GM13976 (cell line): ENCODE results near the gene RAMACL.

Source experiments
- DNase-seq: peaks from one replicate; pipeline ENCODE4 v3.0.0; 2012; ENCODE audit warnings: low spot score
- in situ Hi-C: fragments of 300-500 bp; cut with MboI; formaldehyde crosslinking; loops from one replicate; pipeline ENCODE4 v1.12.0; 2022; ENCODE audit warnings: low sequenced_read_pairs, mixed read lengths, inconsistent platforms; ENCODE audit not compliant: unreplicated experiment
- TF ChIP-seq, protein P1 (sequence below): IDR thresholded peaks from 2 replicates; pipeline ENCODE4 v1.5.1; 2012; ENCODE audit warnings: borderline replicate concordance, mild to moderate bottlenecking; ENCODE audit not compliant: insufficient read depth; ENCODE audit errors: extremely low read depth, missing control alignments, control extremely low read depth

The RAMACL gene

DNA sequence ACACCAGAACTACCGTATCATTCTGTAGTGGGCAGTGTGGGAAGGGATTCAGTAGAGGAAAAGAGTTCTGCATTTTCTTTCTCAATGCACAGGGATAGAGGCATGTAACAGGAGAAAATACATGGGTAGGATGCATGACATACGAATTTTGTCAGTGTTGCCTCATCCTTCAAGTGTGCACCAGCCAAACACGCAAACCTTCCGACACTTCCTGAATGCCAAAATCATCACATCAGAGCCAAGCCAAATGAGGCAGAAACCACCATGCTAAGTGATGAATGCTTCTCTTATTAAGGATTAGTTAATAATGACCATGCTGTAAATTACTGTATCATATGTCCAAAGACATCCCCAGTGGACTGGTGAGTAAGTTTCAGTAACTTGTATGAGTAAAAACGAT is 27.3 kb downstream of the RAMACL start:
- TF ChIP-seq, protein P1, sequence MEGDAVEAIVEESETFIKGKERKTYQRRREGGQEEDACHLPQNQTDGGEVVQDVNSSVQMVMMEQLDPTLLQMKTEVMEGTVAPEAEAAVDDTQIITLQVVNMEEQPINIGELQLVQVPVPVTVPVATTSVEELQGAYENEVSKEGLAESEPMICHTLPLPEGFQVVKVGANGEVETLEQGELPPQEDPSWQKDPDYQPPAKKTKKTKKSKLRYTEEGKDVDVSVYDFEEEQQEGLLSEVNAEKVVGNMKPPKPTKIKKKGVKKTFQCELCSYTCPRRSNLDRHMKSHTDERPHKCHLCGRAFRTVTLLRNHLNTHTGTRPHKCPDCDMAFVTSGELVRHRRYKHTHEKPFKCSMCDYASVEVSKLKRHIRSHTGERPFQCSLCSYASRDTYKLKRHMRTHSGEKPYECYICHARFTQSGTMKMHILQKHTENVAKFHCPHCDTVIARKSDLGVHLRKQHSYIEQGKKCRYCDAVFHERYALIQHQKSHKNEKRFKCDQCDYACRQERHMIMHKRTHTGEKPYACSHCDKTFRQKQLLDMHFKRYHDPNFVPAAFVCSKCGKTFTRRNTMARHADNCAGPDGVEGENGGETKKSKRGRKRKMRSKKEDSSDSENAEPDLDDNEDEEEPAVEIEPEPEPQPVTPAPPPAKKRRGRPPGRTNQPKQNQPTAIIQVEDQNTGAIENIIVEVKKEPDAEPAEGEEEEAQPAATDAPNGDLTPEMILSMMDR: no peak
- in situ Hi-C loops: no loop called here
- no peak for DNase-seq

DNA sequence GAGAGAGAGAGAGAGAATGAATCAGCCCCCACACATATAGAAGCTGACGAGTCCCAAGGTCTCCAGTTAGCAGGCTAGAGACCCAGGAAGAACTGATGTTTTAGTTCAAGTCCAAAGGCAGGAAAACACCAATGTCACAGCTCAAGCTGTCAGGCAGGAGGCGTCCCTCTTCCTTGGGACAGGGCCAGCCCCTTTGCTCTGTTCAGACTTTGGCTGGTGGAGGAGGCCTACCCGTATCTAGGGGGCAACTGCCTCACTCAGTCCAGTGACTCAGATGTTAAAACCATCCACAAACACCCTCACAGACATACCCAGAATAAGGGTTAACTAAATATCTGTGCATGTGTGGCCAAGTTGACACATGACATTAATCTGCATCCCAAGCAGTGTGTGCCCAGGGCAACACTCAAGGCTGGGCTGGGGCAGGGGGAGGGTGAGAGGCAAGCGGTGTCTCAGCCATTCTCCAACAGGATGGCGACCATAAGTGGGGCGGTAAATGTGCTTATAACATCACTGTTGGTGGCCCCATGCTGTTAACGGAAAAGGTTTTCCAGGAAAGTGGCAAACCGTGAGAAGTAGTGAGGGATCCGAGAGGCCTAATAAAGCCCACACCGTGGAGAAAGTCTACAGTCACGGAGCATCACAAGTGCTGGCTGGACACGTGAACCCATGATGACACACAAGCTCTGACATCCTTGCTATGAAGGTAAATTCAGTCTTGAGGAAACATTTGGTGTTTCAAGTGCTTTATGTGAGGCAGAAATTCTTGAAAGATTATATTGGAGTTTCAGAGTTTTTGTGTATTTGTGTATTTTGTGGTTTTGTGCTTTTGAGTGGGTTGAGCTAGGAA is 28.1 kb downstream of the RAMACL start:
- TF ChIP-seq, protein P1: no peak
- in situ Hi-C loops: no loop called here
- DNase-seq: no peak

DNA sequence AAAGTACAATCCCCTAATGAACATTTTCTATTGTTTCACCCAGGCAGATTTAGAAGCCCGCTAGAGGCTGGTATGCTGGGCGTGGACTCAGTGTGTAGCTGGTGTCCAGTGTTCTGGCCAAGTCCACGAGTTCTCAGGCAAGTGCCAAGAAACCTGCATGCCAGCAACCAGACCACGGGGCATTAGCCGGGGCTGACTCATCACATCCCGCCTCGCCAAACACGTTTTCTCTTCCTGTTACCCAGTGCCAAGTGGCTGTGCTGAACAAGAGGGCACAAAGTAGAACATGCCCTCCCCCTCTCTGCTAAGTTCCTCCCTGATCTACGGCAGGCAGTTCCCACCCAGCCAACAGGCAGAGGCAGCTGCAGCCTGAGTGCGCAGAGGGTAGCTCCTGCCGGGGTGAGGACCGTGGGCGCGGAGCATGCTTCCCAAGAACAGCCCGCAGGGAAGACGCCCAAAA is 29.6 kb downstream of the RAMACL start:
- in situ Hi-C loops: no loop called here
- TF ChIP-seq, protein P1: no peak
- no peak for DNase-seq

DNA sequence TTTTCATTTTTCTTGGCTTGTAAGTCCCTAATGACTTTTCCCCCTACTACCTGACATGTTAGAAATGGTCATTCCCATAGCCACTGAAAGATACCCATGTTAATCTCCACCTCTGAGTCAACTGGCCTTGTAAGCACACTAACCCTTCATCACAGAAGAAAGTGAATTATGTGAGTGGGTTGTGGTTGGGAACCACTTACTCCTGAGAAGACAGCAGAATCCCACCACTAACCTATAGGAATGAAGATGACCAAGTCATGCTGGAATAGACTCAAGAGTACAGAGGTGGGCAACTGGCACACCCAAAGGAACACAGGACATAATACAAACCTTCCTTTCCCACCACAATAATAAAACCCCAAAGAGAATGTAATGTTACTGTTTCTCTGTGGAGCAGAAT is 30.1 kb downstream of the RAMACL start:
- TF ChIP-seq, protein P1: no peak
- DNase-seq: no peak
- in situ Hi-C loops: no loop called here

DNA sequence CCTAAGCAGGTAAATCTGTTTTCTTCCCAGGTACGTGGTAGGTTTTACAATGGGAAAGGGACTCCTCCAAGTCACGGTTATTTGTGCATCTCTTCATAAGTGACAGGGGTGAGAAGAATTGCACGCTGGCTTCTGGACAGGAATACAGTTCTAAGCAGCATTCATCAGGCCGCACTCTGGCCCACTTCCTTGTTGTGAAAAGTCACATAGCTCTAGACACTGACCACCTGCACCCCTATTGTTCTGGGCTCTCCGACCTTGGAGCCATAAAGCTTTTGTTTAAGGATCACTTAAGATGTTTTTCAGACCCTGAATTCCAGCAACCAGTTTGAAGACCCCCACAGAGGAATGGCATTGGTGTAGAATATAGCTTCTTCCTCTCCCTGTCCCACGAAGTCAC is 31.4 kb downstream of the RAMACL start:
- in situ Hi-C loops: no loop called here

DNA sequence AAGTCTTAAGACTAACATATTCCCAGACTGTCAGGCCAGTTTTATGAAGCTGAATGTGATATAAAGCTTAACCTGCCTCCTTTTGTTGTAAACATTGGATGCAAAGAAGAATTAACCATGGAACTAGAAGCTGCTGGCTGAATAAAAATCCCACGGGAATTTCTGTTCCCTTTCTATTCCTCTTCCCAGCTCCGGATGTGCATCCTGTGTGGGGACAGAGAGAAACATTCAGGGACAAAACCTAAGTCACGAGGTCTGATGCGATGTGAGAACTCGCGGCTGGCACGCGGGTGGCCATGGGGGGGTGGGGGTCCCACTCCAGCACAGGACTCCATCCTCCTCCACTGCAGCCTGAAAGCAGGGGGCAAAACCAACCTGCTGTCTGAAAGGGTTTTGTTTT is 32.2 kb downstream of the RAMACL start:
- TF ChIP-seq, protein P1: no peak
- no peak for DNase-seq
- in situ Hi-C loops: no loop called here

More for the DNA sequence above, 31.4 kb downstream of the RAMACL start:
- TF ChIP-seq, protein P1: no peak
- DNase-seq: no peak
